Hepatocyte (in vitro differentiated cells): ENCODE data around the gene UBE2N.
"Not testable (repeated sequence)": the region's sequence is repeated elsewhere in the genome, so short reads cannot be mapped to it uniquely, and the experiment has no call there.

ENCODE experiments used
- EZH2 ChIP-seq: fragments of 200-600 bp; sonication (generic); IDR thresholded peaks from 2 replicates; pipeline ENCODE4 v1.6.1; 2016; ENCODE audit warnings: antibody characterized with exemption, mild to moderate bottlenecking, borderline replicate concordance
- EZH2phosphoT487 ChIP-seq: fragments of 200-600 bp; sonication (generic); IDR thresholded peaks from one replicate; pipeline ENCODE4 v1.6.1; 2018; ENCODE audit warnings: antibody characterized with exemption, mild to moderate bottlenecking, low read depth, moderate library complexity; ENCODE audit not compliant: unreplicated experiment, severe bottlenecking
- TF ChIP-seq, protein P1 (sequence below): fragments of 200-600 bp; sonication (generic); IDR thresholded peaks from 2 replicates; pipeline ENCODE4 v1.5.1; 2016; ENCODE audit warnings: antibody characterized with exemption, mild to moderate bottlenecking; ENCODE audit not compliant: poor library complexity

DNA sequence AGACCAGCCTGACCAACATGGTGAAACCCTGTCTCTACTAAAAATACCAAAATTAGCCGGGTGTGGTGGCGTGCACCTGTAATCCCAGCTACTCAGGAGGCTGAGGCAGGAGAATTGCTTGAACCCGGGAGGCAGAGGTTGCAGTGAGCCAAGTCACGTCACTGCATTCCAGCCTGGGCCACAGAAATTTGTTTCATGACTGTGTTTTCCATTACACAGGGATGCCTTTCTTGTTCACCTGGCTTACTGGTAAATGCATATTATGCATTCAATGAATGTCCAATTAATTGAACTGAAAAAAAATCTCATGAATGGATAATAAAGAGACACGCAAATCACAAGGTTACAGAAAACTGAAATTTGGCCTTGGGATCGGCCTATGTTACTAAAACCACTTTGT lies 9.7 kb downstream of the UBE2N start:
- TF ChIP-seq, protein P1, sequence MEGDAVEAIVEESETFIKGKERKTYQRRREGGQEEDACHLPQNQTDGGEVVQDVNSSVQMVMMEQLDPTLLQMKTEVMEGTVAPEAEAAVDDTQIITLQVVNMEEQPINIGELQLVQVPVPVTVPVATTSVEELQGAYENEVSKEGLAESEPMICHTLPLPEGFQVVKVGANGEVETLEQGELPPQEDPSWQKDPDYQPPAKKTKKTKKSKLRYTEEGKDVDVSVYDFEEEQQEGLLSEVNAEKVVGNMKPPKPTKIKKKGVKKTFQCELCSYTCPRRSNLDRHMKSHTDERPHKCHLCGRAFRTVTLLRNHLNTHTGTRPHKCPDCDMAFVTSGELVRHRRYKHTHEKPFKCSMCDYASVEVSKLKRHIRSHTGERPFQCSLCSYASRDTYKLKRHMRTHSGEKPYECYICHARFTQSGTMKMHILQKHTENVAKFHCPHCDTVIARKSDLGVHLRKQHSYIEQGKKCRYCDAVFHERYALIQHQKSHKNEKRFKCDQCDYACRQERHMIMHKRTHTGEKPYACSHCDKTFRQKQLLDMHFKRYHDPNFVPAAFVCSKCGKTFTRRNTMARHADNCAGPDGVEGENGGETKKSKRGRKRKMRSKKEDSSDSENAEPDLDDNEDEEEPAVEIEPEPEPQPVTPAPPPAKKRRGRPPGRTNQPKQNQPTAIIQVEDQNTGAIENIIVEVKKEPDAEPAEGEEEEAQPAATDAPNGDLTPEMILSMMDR = not testable (repeated sequence)
- TF ChIP-seq EZH2, EZH2phosphoT487: not testable (repeated sequence)
